HG03045 (cell line): ENCODE results near the gene CFAP157.

Experiments
- ATAC-seq: cut with Tn5 transposase; IDR thresholded peaks from one replicate; pipeline ENCODE4 v1.9.1; 2021; ENCODE audit warnings: mild to moderate bottlenecking, moderate library complexity; ENCODE audit not compliant: unreplicated experiment

The CFAP157 gene

GRCh38 chr9:127714951-127715469 is 8.2 kb downstream of the CFAP157 start:
- no peak for ATAC-seq

GRCh38 chr9:127715470-127716337 is 8.9 kb downstream of the CFAP157 start, which contains the start of the genes PTRH1 and TTC16:
TSS of gene PTRH1 (minus strand) at chr9:127715663. CDS start at chr9:127715639, 24 bp downstream.
TSS of gene TTC16 (plus strand) at chr9:127716079. CDS start at chr9:127716146, 67 bp downstream.
- ATAC-seq, result peak; percentile 90

GRCh38 chr9:127716412-127716811 is 9.6 kb downstream of the CFAP157 start:
- no peak for ATAC-seq

- no peak for ATAC-seq
Measured at GRCh38 chr9:127717766-127718165, 11.0 kb downstream of the CFAP157 start.

- ATAC-seq, result no peak
Measured at GRCh38 chr9:127720031-127720864, 13.5 kb downstream of the CFAP157 start.

- ATAC-seq, result no peak
Measured at GRCh38 chr9:127720865-127721227, 14.1 kb downstream of the CFAP157 start.

GRCh38 chr9:127721391-127721821 is 14.6 kb downstream of the CFAP157 start:
- no peak for ATAC-seq

- ATAC-seq, result no peak
Measured at GRCh38 chr9:127722055-127722745, 15.4 kb downstream of the CFAP157 start.

GRCh38 chr9:127723013-127723412 is 16.2 kb downstream of the CFAP157 start:
- ATAC-seq, result no peak

- ATAC-seq, result no peak
Measured at GRCh38 chr9:127723444-127723843, 16.7 kb downstream of the CFAP157 start.

- no peak for ATAC-seq
Measured at GRCh38 chr9:127724012-127724411, 17.2 kb downstream of the CFAP157 start.

- no peak for ATAC-seq
Measured at GRCh38 chr9:127726871-127727270, 20.1 kb downstream of the CFAP157 start.

GRCh38 chr9:127728808-127729207 is 22.0 kb downstream of the CFAP157 start:
- ATAC-seq, result no peak

- no peak for ATAC-seq
Measured at GRCh38 chr9:127729522-127730256, 22.9 kb downstream of the CFAP157 start.

GRCh38 chr9:127730262-127730661 is 23.5 kb downstream of the CFAP157 start:
- ATAC-seq, result no peak

GRCh38 chr9:127730799-127731410 is 24.1 kb downstream of the CFAP157 start:
- no peak for ATAC-seq

GRCh38 chr9:127731938-127732337 is 25.1 kb downstream of the CFAP157 start:
- no peak for ATAC-seq

GRCh38 chr9:127732444-127732843 is 25.7 kb downstream of the CFAP157 start:
- no peak for ATAC-seq

GRCh38 chr9:127733614-127734013 is 26.8 kb downstream of the CFAP157 start:
- ATAC-seq, result no peak
